KMS-11 (cell line): Measurements from ENCODE around the gene FGF12.

Experiments
- H2AFZ ChIP-seq: fragments of 200-600 bp; sonication (generic); 2 replicates; pipeline ENCODE4 v1.6.1; 2016; ENCODE audit warnings: antibody characterized with exemption, mixed run types, low read depth
- H3K27ac ChIP-seq: fragments of 200-600 bp; sonication (generic); 2 replicates; pipeline ENCODE4 v1.6.1; 2016; ENCODE audit warnings: mild to moderate bottlenecking, mixed run types
- H3K27me3 ChIP-seq: fragments of 200-600 bp; sonication (generic); 2 replicates; pipeline ENCODE4 v1.6.1; 2017; ENCODE audit warnings: mild to moderate bottlenecking, low read depth, mixed run types, moderate library complexity; ENCODE audit not compliant: insufficient read depth
- H3K36me3 ChIP-seq: fragments of 200-600 bp; sonication (generic); 2 replicates; pipeline ENCODE4 v1.6.1; 2017; ENCODE audit warnings: mild to moderate bottlenecking, mixed run types; ENCODE audit not compliant: insufficient read depth
- H3K4me1 ChIP-seq: fragments of 200-600 bp; sonication (generic); 2 replicates; pipeline ENCODE4 v1.6.1; 2016; ENCODE audit warnings: mild to moderate bottlenecking, low read depth, mixed run types; ENCODE audit not compliant: poor library complexity, severe bottlenecking
- H3K4me2 ChIP-seq: fragments of 200-600 bp; sonication (generic); 2 replicates; pipeline ENCODE4 v1.7.0; 2016; ENCODE audit warnings: mild to moderate bottlenecking, mixed run types
- H3K4me3 ChIP-seq: fragments of 200-600 bp; sonication (generic); IDR thresholded peaks from 2 replicates; pipeline ENCODE4 v1.6.1; 2017; ENCODE audit warnings: low read depth, low read length, mixed read lengths; ENCODE audit not compliant: insufficient read depth
- H3K79me2 ChIP-seq: fragments of 200-600 bp; sonication (generic); 2 replicates; pipeline ENCODE4 v1.6.1; 2016; ENCODE audit warnings: low read depth, mixed run types; ENCODE audit not compliant: insufficient read depth
- H3K9ac ChIP-seq: fragments of 200-600 bp; sonication (generic); 2 replicates; pipeline ENCODE4 v1.6.1; 2016; ENCODE audit warnings: mild to moderate bottlenecking, mixed run types
- H4K20me1 ChIP-seq: fragments of 200-600 bp; sonication (generic); 2 replicates; pipeline ENCODE4 v1.6.1; 2016; ENCODE audit warnings: mild to moderate bottlenecking, mixed run types; ENCODE audit not compliant: insufficient read depth
- TF ChIP-seq, protein P1 (sequence below): fragments of 200-600 bp; sonication (generic); conservative IDR thresholded peaks from 2 replicates; pipeline ENCODE4 v1.6.1; 2017; ENCODE audit warnings: low read depth, mild to moderate bottlenecking, antibody characterized with exemption, low read length, moderate library complexity, mixed read lengths

The FGF12 gene

DNA sequence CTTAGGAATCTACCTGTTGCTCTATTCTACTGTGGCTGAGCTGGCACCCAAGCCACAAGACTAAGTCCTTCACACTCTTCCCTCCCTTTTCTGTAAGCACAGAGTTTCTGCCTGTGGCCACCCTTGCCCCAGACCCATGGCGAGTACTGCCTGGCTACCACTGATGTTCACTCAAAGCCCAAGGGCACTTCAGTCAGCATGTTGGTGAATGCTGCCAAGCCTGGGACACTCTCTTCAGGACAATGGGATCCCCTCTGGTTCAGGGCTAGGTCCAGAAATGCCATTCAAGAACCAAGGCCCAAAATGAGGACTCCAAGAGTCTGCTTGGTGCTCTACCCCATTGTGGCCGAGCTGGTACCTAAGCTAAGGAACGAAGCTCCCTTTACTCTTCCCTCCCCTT is 184.2 kb downstream of the FGF12 start:
- Histone ChIP-seq H3K27me3 (no peaks in the 10 kb centered on the region), H3K9ac (no peak overlapping the region), H3K79me2 (no peaks in the 10 kb centered on the region), H2AFZ (no peak overlapping the region), H3K4me1 (no peaks in the 10 kb centered on the region), H3K4me2 (no peak overlapping the region), H3K4me3 (no peak overlapping the region), H4K20me1 (no peaks in the 10 kb centered on the region), H3K36me3 (no peaks in the 10 kb centered on the region), H3K27ac (no peak overlapping the region)
- TF ChIP-seq, protein P1, sequence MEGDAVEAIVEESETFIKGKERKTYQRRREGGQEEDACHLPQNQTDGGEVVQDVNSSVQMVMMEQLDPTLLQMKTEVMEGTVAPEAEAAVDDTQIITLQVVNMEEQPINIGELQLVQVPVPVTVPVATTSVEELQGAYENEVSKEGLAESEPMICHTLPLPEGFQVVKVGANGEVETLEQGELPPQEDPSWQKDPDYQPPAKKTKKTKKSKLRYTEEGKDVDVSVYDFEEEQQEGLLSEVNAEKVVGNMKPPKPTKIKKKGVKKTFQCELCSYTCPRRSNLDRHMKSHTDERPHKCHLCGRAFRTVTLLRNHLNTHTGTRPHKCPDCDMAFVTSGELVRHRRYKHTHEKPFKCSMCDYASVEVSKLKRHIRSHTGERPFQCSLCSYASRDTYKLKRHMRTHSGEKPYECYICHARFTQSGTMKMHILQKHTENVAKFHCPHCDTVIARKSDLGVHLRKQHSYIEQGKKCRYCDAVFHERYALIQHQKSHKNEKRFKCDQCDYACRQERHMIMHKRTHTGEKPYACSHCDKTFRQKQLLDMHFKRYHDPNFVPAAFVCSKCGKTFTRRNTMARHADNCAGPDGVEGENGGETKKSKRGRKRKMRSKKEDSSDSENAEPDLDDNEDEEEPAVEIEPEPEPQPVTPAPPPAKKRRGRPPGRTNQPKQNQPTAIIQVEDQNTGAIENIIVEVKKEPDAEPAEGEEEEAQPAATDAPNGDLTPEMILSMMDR, result no peak

DNA sequence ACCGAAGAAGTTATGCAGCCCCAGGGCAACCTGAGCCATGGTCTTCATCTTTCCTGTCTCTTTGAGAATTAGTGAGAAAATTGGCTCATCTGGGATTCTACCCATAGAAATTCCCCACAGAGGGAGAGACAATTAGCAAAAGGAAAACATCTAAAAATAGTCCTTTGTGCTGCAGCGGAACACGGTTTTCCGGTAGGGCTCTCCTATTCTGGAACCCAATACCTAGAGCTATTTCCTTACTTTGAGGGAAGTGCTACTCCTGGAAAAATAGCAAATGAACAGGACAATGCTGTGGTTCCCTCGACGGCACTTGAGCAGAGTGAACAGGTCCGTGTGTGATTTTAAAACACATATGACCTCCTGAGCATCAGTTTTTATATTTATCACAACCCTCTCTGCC is 210.5 kb downstream of the FGF12 start:
- Histone ChIP-seq H2AFZ (no peak overlapping the region), H4K20me1 (no peaks in the 10 kb centered on the region), H3K9ac (no peak overlapping the region), H3K4me2 (no peak overlapping the region), H3K36me3 (no peaks in the 10 kb centered on the region), H3K27me3 (no peaks in the 10 kb centered on the region), H3K27ac (no peak overlapping the region), H3K79me2 (no peaks in the 10 kb centered on the region), H3K4me1 (no peaks in the 10 kb centered on the region), H3K4me3 (no peak overlapping the region)
- TF ChIP-seq, protein P1, result no peak

DNA sequence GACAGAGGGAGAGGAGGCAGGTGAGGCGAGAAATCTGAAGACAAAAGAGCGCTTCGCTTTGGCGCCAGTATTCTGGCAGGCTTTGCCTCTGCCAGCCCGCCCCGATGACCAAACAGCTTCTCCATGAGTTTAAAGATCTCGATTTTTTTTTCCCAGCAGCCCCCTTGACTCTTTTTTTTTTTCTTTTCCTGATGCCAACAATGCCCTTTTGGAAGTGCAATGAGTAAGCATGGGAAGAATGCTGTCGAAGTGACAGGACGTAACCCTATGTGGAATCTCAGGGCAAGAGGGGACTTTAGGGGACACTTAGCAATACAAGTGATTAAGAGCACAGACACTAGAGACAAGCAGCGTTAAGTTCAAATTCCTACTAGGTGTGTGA is 211.7 kb downstream of the FGF12 start:
- peak overlapping the region; percentile 46; the same call in 1 of the 2 replicates for H3K4me2 ChIP-seq
- no peaks in the 10 kb centered on the region for H3K79me2 ChIP-seq
- H4K20me1 ChIP-seq, result no peaks in the 10 kb centered on the region
- H2AFZ ChIP-seq, result peak overlapping the region; percentile 94
- H3K4me1 ChIP-seq, result no peaks in the 10 kb centered on the region
- H3K36me3 ChIP-seq, result no peaks in the 10 kb centered on the region
- no peak overlapping the region for H3K27ac ChIP-seq
- no peak overlapping the region for H3K4me3 ChIP-seq
- TF ChIP-seq, protein P1, result no peak
- H3K27me3 ChIP-seq, result no peaks in the 10 kb centered on the region
- H3K9ac ChIP-seq, result no peak overlapping the region

DNA sequence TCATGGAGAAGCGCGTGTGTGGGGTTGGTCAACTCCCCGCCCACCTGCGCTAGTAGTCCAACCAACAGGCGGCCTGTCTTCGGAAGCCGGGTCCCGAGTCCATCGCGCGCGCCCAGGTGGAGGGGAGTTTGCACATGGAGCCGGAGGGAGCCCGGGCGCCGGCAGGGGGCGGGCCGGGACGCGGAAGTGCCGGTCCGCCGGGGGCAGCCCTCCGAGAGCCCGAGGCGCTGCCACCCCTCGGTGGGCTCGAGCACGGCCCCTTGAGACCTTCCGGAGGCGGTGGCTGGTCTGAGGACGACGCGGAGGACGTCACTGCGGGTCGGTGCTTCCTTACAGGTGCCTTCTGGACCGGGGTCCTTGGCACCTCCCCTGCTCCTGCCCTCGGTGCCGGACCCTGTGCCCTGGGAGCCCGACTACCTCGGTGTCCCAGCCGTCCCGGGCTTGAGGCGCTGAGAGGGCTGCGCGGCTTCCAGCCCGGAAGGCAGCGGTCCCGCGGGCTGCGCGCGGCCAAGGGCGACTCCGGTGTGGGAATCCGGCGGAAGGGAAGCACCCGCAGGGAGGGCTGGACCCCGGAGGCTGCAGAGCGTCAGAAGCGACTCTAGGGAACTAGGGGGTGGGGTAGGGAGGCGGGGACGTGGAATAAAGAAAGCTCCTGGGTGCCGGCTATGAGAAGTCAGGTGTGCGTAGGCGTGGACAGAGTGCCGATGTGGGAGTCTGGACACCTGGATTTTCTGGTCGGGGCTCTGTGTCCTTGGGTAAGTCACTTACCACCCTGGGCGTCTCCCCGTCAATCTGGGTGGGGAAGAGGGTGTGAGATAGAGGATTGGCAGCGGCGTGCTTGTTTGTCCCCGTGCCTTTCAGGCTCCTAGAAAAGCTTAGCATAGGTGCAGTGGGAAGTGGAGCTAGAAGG is 212.3 kb downstream of the FGF12 start:
- Histone ChIP-seq H3K79me2 (no peaks in the 10 kb centered on the region), H2AFZ (peak overlapping the region; percentile 94), H3K9ac (peak overlapping the region; percentile 30; the same call in 1 of the 2 replicates), H3K27ac (no peak overlapping the region), H3K27me3 (no peaks in the 10 kb centered on the region), H3K4me3 (peak overlapping the region; percentile 73), H3K4me2 (peak overlapping the region; percentile 46), H4K20me1 (no peaks in the 10 kb centered on the region), H3K4me1 (no peaks in the 10 kb centered on the region), H3K36me3 (no peaks in the 10 kb centered on the region)
- TF ChIP-seq, protein P1, result peak; percentile 58
